ENCODE data around the gene OSBPL9. TPM values are rescaled to one million over a fixed set of nuclear protein-coding genes. Genes with fewer than 3 reads are reported as not detected.

OSBPL9 gene
- polyA plus RNA-seq, 1 donor (not counting 4 experiments of a cell fraction or from before 2014, with no cell fraction given): 62.7 TPM

DNA sequence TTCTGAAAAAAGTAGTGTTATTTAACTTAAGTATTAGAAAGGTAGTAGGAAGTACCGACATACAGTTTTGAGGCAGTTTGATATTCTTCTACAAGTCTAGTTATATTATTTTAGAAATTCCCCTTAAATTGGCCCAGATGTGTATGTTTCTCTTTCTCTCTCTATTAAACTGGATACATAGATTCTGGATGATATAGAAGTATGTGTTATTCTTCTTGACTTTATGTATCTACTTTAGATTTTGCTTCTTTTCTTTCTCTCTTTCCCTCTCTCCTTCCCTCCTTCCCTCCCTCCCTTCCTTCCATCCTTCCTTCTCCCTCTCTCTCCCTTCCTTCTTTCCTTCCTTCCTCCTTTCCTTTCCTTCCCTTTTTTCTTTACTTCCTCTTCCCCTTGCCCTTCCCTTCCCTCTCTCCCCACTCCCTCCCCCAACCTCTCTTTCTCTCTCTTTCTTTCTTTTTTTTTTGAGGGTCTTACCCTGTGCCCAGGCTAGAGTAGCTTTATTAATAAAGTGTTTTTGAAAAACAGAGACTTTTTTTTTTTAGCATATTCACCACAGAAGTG lies 124.3 kb downstream of the OSBPL9 start:
- dilution Hi-C loops (cut with MboI; ENCODE audit: extremely low pct_ligation_motif_present, low sequenced_read_pairs): no loop called here
- H3K36me3 ChIP-seq (ENCODE audit: control insufficient read depth in 2 of 2, extremely low read depth in 1 of 2, insufficient read depth in 2 of 2, low read length in 2 of 2): no peaks in the 10 kb centered on the region

DNA sequence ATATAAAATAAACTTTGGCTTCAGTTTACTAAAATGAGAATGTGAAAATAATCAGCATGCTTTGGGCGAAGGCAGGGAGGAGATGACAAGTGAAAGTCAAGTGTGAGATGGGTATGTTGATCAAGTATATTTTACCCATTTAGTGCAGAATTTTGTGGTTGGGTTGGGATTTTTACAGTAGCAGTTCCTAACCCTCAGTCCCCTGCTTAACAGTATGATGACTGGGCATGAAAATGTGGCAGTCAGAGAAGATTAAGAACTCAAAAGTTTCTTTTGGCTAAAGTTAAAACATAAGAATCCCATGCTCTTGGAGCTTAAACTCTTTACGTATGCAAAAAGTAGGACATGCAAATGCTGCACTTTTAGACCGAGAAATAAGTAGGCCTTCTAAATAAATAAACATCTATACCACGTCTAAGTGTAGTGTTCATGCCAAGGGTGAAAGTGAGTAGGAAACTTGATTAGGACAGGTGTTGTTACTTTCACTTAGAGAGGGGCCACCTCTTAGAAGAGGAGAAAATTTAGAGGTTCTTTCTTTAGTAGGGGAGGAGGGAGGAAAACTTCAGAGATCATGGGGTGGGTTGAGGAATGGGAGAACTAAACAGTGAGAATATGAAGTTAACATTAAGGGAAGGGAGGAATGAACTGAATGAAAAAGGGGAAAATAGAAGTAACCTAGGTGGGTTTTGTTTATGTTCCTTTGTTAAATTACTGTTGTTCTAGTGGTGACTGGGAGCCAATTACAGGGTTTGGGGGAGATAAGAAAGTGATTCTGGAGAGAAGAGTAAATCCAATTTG lies 127.8 kb downstream of the OSBPL9 start:
- TF ChIP-seq, protein P1, sequence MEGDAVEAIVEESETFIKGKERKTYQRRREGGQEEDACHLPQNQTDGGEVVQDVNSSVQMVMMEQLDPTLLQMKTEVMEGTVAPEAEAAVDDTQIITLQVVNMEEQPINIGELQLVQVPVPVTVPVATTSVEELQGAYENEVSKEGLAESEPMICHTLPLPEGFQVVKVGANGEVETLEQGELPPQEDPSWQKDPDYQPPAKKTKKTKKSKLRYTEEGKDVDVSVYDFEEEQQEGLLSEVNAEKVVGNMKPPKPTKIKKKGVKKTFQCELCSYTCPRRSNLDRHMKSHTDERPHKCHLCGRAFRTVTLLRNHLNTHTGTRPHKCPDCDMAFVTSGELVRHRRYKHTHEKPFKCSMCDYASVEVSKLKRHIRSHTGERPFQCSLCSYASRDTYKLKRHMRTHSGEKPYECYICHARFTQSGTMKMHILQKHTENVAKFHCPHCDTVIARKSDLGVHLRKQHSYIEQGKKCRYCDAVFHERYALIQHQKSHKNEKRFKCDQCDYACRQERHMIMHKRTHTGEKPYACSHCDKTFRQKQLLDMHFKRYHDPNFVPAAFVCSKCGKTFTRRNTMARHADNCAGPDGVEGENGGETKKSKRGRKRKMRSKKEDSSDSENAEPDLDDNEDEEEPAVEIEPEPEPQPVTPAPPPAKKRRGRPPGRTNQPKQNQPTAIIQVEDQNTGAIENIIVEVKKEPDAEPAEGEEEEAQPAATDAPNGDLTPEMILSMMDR (optimal IDR thresholded peaks at IDR 0.05 in 1 of 3, IDR thresholded peaks at IDR 0.05 in 1 of 3, conservative IDR thresholded peaks at IDR 0.05 in 1 of 3; ENCODE audit: extremely low read depth in 1 of 3, insufficient read depth in 2 of 3, low read length in 3 of 3): no peak
- no peak for TF ChIP-seq EZH2 (IDR thresholded peaks at IDR 0.05; ENCODE audit: low read length)
- FAIRE-seq (no peak), DNase-seq (ENCODE audit: low read depth, low spot score) (no peak)
- dilution Hi-C loops (cut with MboI; ENCODE audit: extremely low pct_ligation_motif_present, low sequenced_read_pairs): no loop called here
- peaks cover 3% of the 10 kb centered on the region for H3K79me2 ChIP-seq (ENCODE audit: control insufficient read depth, insufficient read depth, low read length)
- no peaks in the 10 kb centered on the region for H4K20me1 ChIP-seq (ENCODE audit: control insufficient read depth, extremely low read depth, insufficient read depth, low read length)
- no peaks in the 10 kb centered on the region for H3K9me1 ChIP-seq (ENCODE audit: control insufficient read depth, extremely low read depth, insufficient read depth, low read length)
- H3K9me3 ChIP-seq (ENCODE audit: control insufficient read depth, low read depth, low read length): no peaks in the 10 kb centered on the region
- H3K4me1 ChIP-seq (ENCODE audit: control insufficient read depth, extremely low read depth, insufficient read depth, low read length): no peaks in the 10 kb centered on the region
- H3K9ac ChIP-seq (ENCODE audit: control insufficient read depth, extremely low read depth, insufficient read depth, low read length): no peak overlapping the region
- no peak overlapping the region for H3K4me2 ChIP-seq (ENCODE audit: control insufficient read depth, extremely low read depth, insufficient read depth, low read depth, low read length)
- no peaks in the 10 kb centered on the region for H3K27me3 ChIP-seq (ENCODE audit: control insufficient read depth, extremely low read depth, insufficient read depth, low read length)
- no peak overlapping the region for H3K27ac ChIP-seq (ENCODE audit: control insufficient read depth, insufficient read depth, low read length)
- no peaks in the 10 kb centered on the region for H3K36me3 ChIP-seq (ENCODE audit: control insufficient read depth in 2 of 2, extremely low read depth in 1 of 2, insufficient read depth in 2 of 2, low read length in 2 of 2)
- H3K4me3 ChIP-seq (ENCODE audit: control insufficient read depth in 2 of 3, extremely low read depth in 1 of 3, insufficient read depth in 2 of 3, low read depth in 1 of 3, low read length in 3 of 3): no peak overlapping the region
- H2AFZ ChIP-seq (ENCODE audit: control insufficient read depth, low read length): no peak overlapping the region

More for the DNA sequence above, 124.3 kb downstream of the OSBPL9 start:
- no peaks in the 10 kb centered on the region for H4K20me1 ChIP-seq (ENCODE audit: control insufficient read depth, extremely low read depth, insufficient read depth, low read length)
- no peak overlapping the region for H3K4me3 ChIP-seq (ENCODE audit: control insufficient read depth in 2 of 3, extremely low read depth in 1 of 3, insufficient read depth in 2 of 3, low read depth in 1 of 3, low read length in 3 of 3)
- H3K27me3 ChIP-seq (ENCODE audit: control insufficient read depth, extremely low read depth, insufficient read depth, low read length): no peaks in the 10 kb centered on the region
- H3K79me2 ChIP-seq (ENCODE audit: control insufficient read depth, insufficient read depth, low read length): peaks cover 23% of the 10 kb centered on the region
- no peak for FAIRE-seq
- H3K9me3 ChIP-seq (ENCODE audit: control insufficient read depth, low read depth, low read length): no peaks in the 10 kb centered on the region
- TF ChIP-seq EZH2 (IDR thresholded peaks at IDR 0.05; ENCODE audit: low read length): no peak
- TF ChIP-seq, protein P1 (optimal IDR thresholded peaks at IDR 0.05 in 1 of 3, IDR thresholded peaks at IDR 0.05 in 1 of 3, conservative IDR thresholded peaks at IDR 0.05 in 1 of 3; ENCODE audit: extremely low read depth in 1 of 3, insufficient read depth in 2 of 3, low read length in 3 of 3): no peak
- no peak overlapping the region for H3K27ac ChIP-seq (ENCODE audit: control insufficient read depth, insufficient read depth, low read length)
- no peaks in the 10 kb centered on the region for H3K9me1 ChIP-seq (ENCODE audit: control insufficient read depth, extremely low read depth, insufficient read depth, low read length)
- no peak overlapping the region for H3K4me2 ChIP-seq (ENCODE audit: control insufficient read depth, extremely low read depth, insufficient read depth, low read depth, low read length)
- H3K4me1 ChIP-seq (ENCODE audit: control insufficient read depth, extremely low read depth, insufficient read depth, low read length): peaks cover 3% of the 10 kb centered on the region
- no peak overlapping the region for H3K9ac ChIP-seq (ENCODE audit: control insufficient read depth, extremely low read depth, insufficient read depth, low read length)
- H2AFZ ChIP-seq (ENCODE audit: control insufficient read depth, low read length): no peak overlapping the region
- no peak for DNase-seq (ENCODE audit: low read depth, low spot score)

Data from keratinocyte (primary cell).